ENCODE data around the gene GPR26.

Gene GPR26

DNA sequence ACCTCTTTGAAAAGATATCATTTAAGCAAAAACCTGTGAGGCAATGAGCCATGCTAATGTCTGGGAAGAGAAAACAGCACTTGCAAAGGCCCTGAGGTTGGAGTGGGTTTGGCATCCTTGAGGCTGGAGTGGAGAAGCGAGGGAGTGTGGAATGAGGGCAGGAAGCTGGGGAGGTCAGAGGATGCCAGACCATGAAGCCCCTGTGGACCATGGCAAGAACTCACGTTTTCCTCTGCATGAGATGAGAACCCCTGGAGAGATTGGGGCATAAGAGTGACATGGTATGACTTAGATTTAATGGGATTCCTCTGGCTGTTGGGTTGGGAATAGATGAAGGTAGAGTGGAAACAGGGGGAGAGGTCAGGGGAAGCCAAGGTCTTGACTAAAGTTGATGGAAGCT is 49.4 kb downstream of the GPR26 start:
- TF ChIP-seq, protein P1, sequence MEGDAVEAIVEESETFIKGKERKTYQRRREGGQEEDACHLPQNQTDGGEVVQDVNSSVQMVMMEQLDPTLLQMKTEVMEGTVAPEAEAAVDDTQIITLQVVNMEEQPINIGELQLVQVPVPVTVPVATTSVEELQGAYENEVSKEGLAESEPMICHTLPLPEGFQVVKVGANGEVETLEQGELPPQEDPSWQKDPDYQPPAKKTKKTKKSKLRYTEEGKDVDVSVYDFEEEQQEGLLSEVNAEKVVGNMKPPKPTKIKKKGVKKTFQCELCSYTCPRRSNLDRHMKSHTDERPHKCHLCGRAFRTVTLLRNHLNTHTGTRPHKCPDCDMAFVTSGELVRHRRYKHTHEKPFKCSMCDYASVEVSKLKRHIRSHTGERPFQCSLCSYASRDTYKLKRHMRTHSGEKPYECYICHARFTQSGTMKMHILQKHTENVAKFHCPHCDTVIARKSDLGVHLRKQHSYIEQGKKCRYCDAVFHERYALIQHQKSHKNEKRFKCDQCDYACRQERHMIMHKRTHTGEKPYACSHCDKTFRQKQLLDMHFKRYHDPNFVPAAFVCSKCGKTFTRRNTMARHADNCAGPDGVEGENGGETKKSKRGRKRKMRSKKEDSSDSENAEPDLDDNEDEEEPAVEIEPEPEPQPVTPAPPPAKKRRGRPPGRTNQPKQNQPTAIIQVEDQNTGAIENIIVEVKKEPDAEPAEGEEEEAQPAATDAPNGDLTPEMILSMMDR (IDR thresholded peaks at IDR 0.05; ENCODE audit: control insufficient read depth, insufficient read depth, low read depth, low read length, missing control alignments) = no peak
- H3K4me3 ChIP-seq (ENCODE audit: control insufficient read depth, low read depth, low read length) = no peak overlapping the region
- no peak for DNase-seq (ENCODE audit: low read depth)

DNA sequence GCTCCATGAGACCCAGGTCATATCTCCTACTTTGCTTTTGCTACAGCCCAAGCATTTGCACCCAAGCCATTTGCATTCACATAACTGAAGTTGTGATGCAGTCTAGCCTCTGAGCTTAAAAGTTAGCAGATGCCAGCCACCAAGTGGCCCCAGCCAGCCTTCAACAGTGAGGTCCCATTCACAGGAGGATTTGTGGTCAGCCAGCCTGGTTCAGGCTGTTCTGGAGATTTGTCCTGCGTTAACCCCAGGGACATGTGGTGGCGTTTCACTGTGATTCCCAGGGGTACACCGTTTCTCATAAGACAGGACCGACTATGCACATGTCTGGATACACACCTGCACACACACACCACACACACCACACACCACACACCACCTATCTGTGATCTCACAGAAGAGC is 51.2 kb downstream of the GPR26 start:
- no peak for DNase-seq (ENCODE audit: low read depth)
- TF ChIP-seq, protein P1 (IDR thresholded peaks at IDR 0.05; ENCODE audit: control insufficient read depth, insufficient read depth, low read depth, low read length, missing control alignments) = no peak
- no peak overlapping the region for H3K4me3 ChIP-seq (ENCODE audit: control insufficient read depth, low read depth, low read length)

DNA sequence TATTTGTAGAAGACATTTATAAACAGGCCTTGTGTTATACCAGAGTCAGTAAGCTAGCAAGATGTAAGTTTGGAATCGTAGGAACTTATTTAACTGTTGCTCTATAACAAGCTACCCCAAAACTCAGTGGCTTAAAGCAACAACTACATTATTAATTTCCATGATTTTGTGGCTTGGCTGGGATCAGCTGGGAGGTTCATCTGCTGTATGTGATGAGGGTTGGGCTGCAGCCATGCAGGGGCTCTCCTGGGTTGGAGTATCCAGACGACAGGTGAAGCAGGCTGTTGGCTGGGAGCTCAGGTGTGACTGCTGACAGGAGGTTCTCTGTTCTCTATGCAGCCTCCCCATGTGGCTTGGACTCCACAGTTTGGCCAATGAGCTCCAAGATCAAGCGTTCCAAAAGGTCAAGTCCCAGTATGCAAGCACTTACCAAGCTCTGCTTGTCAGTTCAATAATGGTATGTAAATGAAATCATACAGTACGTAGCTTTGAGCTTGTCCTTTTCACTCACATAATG is 52.4 kb downstream of the GPR26 start:
- no peak for DNase-seq (ENCODE audit: low read depth)
- TF ChIP-seq, protein P1 (IDR thresholded peaks at IDR 0.05; ENCODE audit: control insufficient read depth, insufficient read depth, low read depth, low read length, missing control alignments) = no peak
- no peak overlapping the region for H3K4me3 ChIP-seq (ENCODE audit: control insufficient read depth, low read depth, low read length)

GRCh38 chr10:123720536-123720935 is 54.4 kb downstream of the GPR26 start:
- DNase-seq (ENCODE audit: low read depth) = no peak
- TF ChIP-seq, protein P1 (IDR thresholded peaks at IDR 0.05; ENCODE audit: control insufficient read depth, insufficient read depth, low read depth, low read length, missing control alignments) = no peak
- H3K4me3 ChIP-seq (ENCODE audit: control insufficient read depth, low read depth, low read length) = no peak overlapping the region

GRCh38 chr10:123721441-123722049 is 55.4 kb downstream of the GPR26 start:
- H3K4me3 ChIP-seq (ENCODE audit: control insufficient read depth, low read depth, low read length) = no peak overlapping the region
- TF ChIP-seq, protein P1 (IDR thresholded peaks at IDR 0.05; ENCODE audit: control insufficient read depth, insufficient read depth, low read depth, low read length, missing control alignments) = no peak
- DNase-seq (ENCODE audit: low read depth) = no peak

DNA sequence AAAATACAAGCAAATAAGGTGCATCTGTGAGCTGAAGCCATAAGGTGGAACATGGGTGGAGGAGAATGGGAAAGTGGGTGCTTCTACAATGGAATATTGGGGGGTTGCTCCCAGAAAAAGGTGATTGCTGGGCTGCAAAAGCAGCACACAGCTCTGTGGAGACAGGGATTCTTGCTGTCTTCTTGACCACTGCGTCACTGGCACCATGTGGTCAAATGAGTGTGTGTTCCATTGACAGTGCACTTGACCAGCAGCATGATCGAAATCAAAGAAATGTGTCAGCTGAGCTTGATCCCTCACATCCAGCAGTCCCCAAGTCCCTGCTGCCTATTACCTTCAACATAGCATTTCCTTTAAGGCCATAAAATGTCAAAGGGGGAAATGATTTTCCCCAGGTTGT is 56.2 kb downstream of the GPR26 start:
- no peak for DNase-seq (ENCODE audit: low read depth)
- H3K4me3 ChIP-seq (ENCODE audit: control insufficient read depth, low read depth, low read length) = no peak overlapping the region
- TF ChIP-seq, protein P1 (IDR thresholded peaks at IDR 0.05; ENCODE audit: control insufficient read depth, insufficient read depth, low read depth, low read length, missing control alignments) = no peak
